ENCODE results near the gene DDB1.

DDB1 gene

GRCh38 chr11:61275191-61275590 lies 57.7 kb downstream of the DDB1 start:
- no peak for TF ChIP-seq CTCF (IDR thresholded peaks at IDR 0.05; ENCODE audit: insufficient read depth, missing control alignments)
- no peak for FAIRE-seq
- no peak for DNase-seq (ENCODE audit: insufficient read length, low spot score)

DNA sequence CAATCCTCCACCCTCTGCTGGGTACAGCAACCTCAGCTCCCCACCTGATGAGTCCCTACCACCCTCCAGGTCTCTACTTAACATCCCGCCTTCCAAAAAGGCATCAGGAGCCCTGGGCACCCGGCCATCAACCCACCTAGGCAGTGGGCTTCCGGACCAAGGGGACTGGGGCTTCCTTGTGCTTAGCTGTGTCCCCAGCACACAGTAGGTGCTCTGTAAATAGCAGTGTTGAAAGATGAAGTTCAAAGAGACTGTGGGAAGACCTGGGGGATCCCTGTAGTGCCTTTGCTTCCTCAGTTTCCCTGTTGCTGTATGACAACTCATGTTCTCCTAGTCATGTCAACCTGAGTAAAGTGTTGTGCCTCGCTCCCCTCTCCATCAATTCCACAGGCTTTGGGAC lies 58.8 kb downstream of the DDB1 start:
- DNase-seq (ENCODE audit: insufficient read length, low spot score) (no peak), FAIRE-seq (no peak)
- no peak for TF ChIP-seq CTCF (IDR thresholded peaks at IDR 0.05; ENCODE audit: insufficient read depth, missing control alignments)

- TF ChIP-seq CTCF (IDR thresholded peaks at IDR 0.05; ENCODE audit: insufficient read depth, missing control alignments): no peak
- FAIRE-seq (no peak), DNase-seq (ENCODE audit: insufficient read length, low spot score) (no peak)
Observed at GRCh38 chr11:61273178-61274078, 59.5 kb downstream of the DDB1 start.

DNA sequence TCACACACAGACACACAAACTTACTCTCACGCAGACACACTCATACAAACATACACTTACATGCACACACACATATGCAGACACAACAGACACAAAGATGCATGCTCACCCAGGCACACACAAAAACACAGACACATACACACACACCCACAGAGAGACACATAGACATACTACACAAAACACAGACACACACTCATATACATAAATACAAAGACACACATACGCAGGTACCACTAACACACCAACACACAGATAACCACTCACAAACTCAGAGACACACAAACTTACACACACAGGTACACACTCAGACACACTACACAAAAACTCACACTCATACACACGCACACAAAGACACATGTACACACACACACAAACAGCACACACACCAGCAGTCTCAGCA lies 60.2 kb downstream of the DDB1 start:
- no peak for FAIRE-seq
- no peak for DNase-seq (ENCODE audit: insufficient read length, low spot score)
- TF ChIP-seq CTCF (IDR thresholded peaks at IDR 0.05; ENCODE audit: insufficient read depth, missing control alignments): no peak

GRCh38 chr11:61270354-61271076 lies 62.4 kb downstream of the DDB1 start:
- TF ChIP-seq CTCF (IDR thresholded peaks at IDR 0.05; ENCODE audit: insufficient read depth, missing control alignments): no peak
- no peak for FAIRE-seq
- no peak for DNase-seq (ENCODE audit: insufficient read length, low spot score)

- no peak for FAIRE-seq
- no peak for TF ChIP-seq CTCF (IDR thresholded peaks at IDR 0.05; ENCODE audit: insufficient read depth, missing control alignments)
- DNase-seq (ENCODE audit: insufficient read length, low spot score): no peak
Observed at GRCh38 chr11:61268588-61269250, 64.2 kb downstream of the DDB1 start.

Measured in D721Med (cell line).